DND-41 (cell line): ENCODE measurements around the gene ACSS1.

Source experiments
- ATAC-seq: fragments of 200-7000 bp; cut with Tn5 transposase; 3 replicates; pipeline ENCODE4 v1.9.1; 2021; ENCODE audit warnings: low read depth; ENCODE audit not compliant: insufficient read depth
- DNase-seq: peaks from one replicate; pipeline ENCODE4 v3.0.0-alpha.2; 2020
- H2AFZ ChIP-seq: 2 replicates; pipeline ENCODE4 v1.6.0; 2012; ENCODE audit warnings: low read depth, low read length
- H3K27ac ChIP-seq: 2 replicates; pipeline ENCODE4 v1.5.1; 2012; ENCODE audit warnings: low read length, inconsistent platforms
- H3K27me3 ChIP-seq: fragments of 200-600 bp; sonication (generic); 2 replicates; pipeline ENCODE4 v1.6.0; 2012; ENCODE audit warnings: low read length, mild to moderate bottlenecking, inconsistent platforms; ENCODE audit not compliant: insufficient read depth, poor library complexity
- H3K36me3 ChIP-seq: 2 replicates; pipeline ENCODE4 v1.5.1; 2012; ENCODE audit warnings: low read length, inconsistent platforms; ENCODE audit not compliant: insufficient read depth
- H3K4me1 ChIP-seq: 2 replicates; pipeline ENCODE4 v1.5.1; 2012; ENCODE audit warnings: mild to moderate bottlenecking, low read length; ENCODE audit not compliant: insufficient read depth
- H3K4me2 ChIP-seq: 2 replicates; pipeline ENCODE4 v1.6.0; 2012; ENCODE audit warnings: mild to moderate bottlenecking, moderate library complexity, low read length, inconsistent platforms; ENCODE audit not compliant: insufficient read depth
- H3K4me3 ChIP-seq, 2 experiments: fragments of 200-600 bp in 1 of 2; shearing (Covaris generic) in 1 of 2; 2 replicates each; pipeline ENCODE4 v1.5.1; 2012 to 2016; ENCODE audit warnings: inconsistent platforms in 2 of 2, low read length in 2 of 2, mild to moderate bottlenecking in 2 of 2, low read depth in 1 of 2, moderate library complexity in 1 of 2
- H3K79me2 ChIP-seq: 2 replicates; pipeline ENCODE4 v1.6.0; 2012; ENCODE audit warnings: low read length, inconsistent platforms; ENCODE audit not compliant: insufficient read depth
- H3K9ac ChIP-seq: 2 replicates; pipeline ENCODE4 v1.6.0; 2012; ENCODE audit warnings: low read depth, mild to moderate bottlenecking, inconsistent platforms, low read length, moderate library complexity
- H3K9me3 ChIP-seq: 2 replicates; pipeline ENCODE4 v1.5.1; 2012; ENCODE audit warnings: low read length, moderate library complexity, mild to moderate bottlenecking, inconsistent platforms; ENCODE audit not compliant: insufficient read depth, severe bottlenecking
- H4K20me1 ChIP-seq: 2 replicates; pipeline ENCODE4 v1.6.0; 2012; ENCODE audit warnings: low read length; ENCODE audit not compliant: insufficient read depth
- EZH2 ChIP-seq: IDR thresholded peaks from 3 replicates; pipeline ENCODE4 v1.6.1; 2012; ENCODE audit warnings: borderline replicate concordance, low read depth, mild to moderate bottlenecking, moderate library complexity, low read length, inconsistent platforms; ENCODE audit not compliant: severe bottlenecking
- TF ChIP-seq, protein P1 (sequence below): IDR thresholded peaks from 2 replicates; pipeline ENCODE4 v1.5.1; 2012; ENCODE audit warnings: borderline replicate concordance, low read length, moderate library complexity, mild to moderate bottlenecking; ENCODE audit not compliant: poor library complexity, severe bottlenecking; ENCODE audit errors: extremely low read depth

Gene ACSS1

DNA sequence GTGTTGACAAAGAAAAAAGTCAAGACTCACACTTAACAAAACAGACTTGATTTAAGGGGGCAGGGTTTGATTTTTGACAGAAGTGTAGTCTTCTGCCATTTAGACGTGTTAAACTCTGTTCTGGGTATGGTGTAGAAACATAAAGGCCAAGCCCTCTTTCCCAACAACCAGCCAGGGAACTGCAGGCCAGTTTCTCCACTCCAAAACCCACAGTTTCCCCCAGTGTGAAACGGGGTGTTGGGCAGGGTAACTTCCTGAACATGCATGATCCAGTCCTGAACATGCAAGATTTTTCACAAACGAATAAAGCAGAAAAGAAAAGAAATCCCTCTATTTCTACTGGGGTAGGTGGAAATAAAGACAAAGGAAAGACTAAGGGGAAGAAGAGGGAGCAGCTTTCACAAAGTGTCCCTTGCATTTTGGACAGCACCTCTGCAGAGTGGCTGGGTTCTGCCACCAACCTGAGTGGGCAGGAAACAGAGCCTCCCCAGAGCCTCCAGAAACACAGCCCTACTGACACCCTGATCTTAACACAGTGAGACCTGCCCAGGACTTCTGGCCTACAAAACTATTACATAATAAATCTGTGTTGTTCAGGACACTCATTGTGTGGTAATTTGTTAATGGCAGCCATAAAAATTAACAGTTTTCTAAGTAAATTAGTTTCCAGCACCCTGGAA is 72.8 kb downstream of the ACSS1 start:
- Histone ChIP-seq H3K4me3 (no peak overlapping the region), H3K9ac (no peak overlapping the region), H3K27ac (no peak overlapping the region), H3K36me3 (peaks cover 49% of the 10 kb centered on the region), H2AFZ (no peak overlapping the region), H4K20me1 (peaks cover 23% of the 10 kb centered on the region; the same call in 1 of the 2 replicates), H3K4me2 (no peak overlapping the region), H3K27me3 (no peaks in the 10 kb centered on the region), H3K9me3 (peaks cover 7% of the 10 kb centered on the region), H3K79me2 (peaks cover 96% of the 10 kb centered on the region), H3K4me1 (peaks cover 26% of the 10 kb centered on the region)
- DNase-seq (peak; percentile 1), ATAC-seq (0 out of 3 replicates have a peak, but pooled peaks have one; percentile 40)
- TF ChIP-seq, protein P1, sequence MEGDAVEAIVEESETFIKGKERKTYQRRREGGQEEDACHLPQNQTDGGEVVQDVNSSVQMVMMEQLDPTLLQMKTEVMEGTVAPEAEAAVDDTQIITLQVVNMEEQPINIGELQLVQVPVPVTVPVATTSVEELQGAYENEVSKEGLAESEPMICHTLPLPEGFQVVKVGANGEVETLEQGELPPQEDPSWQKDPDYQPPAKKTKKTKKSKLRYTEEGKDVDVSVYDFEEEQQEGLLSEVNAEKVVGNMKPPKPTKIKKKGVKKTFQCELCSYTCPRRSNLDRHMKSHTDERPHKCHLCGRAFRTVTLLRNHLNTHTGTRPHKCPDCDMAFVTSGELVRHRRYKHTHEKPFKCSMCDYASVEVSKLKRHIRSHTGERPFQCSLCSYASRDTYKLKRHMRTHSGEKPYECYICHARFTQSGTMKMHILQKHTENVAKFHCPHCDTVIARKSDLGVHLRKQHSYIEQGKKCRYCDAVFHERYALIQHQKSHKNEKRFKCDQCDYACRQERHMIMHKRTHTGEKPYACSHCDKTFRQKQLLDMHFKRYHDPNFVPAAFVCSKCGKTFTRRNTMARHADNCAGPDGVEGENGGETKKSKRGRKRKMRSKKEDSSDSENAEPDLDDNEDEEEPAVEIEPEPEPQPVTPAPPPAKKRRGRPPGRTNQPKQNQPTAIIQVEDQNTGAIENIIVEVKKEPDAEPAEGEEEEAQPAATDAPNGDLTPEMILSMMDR: no peak
- no peak for TF ChIP-seq EZH2

DNA sequence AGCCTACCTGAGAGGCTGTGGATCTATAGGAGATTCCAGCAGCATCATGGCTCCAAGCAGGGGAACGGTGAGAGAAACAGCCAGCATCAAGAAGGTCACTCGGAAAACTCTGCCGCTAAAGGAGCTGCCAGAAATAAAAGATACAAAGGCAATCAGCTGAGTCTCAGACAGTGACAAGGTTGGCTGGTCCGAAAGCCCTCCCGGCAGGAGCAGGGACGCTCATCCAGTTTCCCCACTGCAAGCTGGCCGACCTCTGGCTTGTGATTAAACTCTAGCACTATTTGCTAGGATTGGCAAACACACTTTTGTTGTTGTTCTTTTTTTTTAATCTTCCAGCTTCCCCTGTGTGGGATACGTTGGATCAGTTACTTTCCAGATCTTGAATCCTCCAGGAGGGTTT is 74.0 kb downstream of the ACSS1 start:
- H3K4me1 ChIP-seq: peaks cover 16% of the 10 kb centered on the region

DNA sequence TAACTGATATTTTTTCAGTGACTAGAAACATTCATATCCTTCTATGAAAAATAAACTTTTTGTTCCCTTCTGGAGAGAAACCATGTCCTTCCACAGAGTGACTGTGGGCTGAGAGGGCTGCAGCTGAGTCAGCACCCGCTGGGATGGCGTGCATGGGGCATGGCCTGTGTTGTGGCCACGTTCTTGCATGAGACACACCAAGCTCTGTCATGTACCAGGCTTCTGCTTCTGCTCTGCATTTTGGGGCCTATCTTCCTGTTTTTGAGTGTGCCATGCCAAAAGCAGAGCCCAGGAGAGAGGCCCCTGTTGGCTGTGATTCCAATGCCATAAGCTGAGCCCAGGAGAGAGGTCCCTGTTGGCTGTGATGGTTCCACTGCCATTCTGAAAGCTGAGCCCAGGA is 76.1 kb downstream of the ACSS1 start:
- Histone ChIP-seq H3K9ac (no peak overlapping the region), H3K36me3 (peaks cover 76% of the 10 kb centered on the region), H3K9me3 (peaks cover 7% of the 10 kb centered on the region), H3K27ac (no peak overlapping the region), H3K79me2 (peaks cover 84% of the 10 kb centered on the region), H2AFZ (no peak overlapping the region), H3K27me3 (no peaks in the 10 kb centered on the region), H4K20me1 (peaks cover 23% of the 10 kb centered on the region; the same call in 1 of the 2 replicates), H3K4me1 (peaks cover 14% of the 10 kb centered on the region), H3K4me3 (no peak overlapping the region), H3K4me2 (no peak overlapping the region)
- DNase-seq (peak; percentile 2), ATAC-seq (no peak)
- TF ChIP-seq, protein P1: no peak
- no peak for TF ChIP-seq EZH2

More for the DNA sequence above, 74.0 kb downstream of the ACSS1 start:
- Histone ChIP-seq H4K20me1 (peaks cover 25% of the 10 kb centered on the region; the same call in 1 of the 2 replicates), H3K9me3 (peaks cover 7% of the 10 kb centered on the region), H3K4me2 (no peak overlapping the region), H3K9ac (no peak overlapping the region), H2AFZ (no peak overlapping the region), H3K79me2 (peaks cover 95% of the 10 kb centered on the region), H3K27ac (no peak overlapping the region), H3K36me3 (peaks cover 56% of the 10 kb centered on the region), H3K4me3 (no peak overlapping the region), H3K27me3 (no peaks in the 10 kb centered on the region)
- DNase-seq (no peak), ATAC-seq (no peak)
- TF ChIP-seq, protein P1: no peak
